H9 (cell line): ENCODE measurements around the gene CEP112. TPM values are rescaled to one million over a fixed set of nuclear protein-coding genes. Genes with fewer than 3 reads are reported as not detected.

ENCODE experiments used
- DNase-seq: peaks from one replicate; pipeline ENCODE4 v3.0.0-alpha.2; 2017
- H2AFZ ChIP-seq: one replicate; pipeline ENCODE4 v1.6.1; 2013; ENCODE audit warnings: mild to moderate bottlenecking, low read length, control low read depth, moderate library complexity
- H2AK5ac ChIP-seq: 2 replicates; pipeline ENCODE4 v1.6.1; 2013; ENCODE audit warnings: low read length, control low read depth, mixed read lengths; ENCODE audit not compliant: insufficient read length
- H2BK120ac ChIP-seq: one replicate; pipeline ENCODE4 v1.6.1; 2013; ENCODE audit warnings: low read depth, mild to moderate bottlenecking, low read length, control low read depth, inconsistent platforms; ENCODE audit not compliant: poor library complexity, severe bottlenecking
- H2BK12ac ChIP-seq: 2 replicates; pipeline ENCODE4 v1.6.1; 2013; ENCODE audit warnings: low read length, control low read depth, mixed read lengths, low read depth; ENCODE audit not compliant: insufficient read length
- H2BK15ac ChIP-seq: 2 replicates; pipeline ENCODE4 v1.6.1; 2013; ENCODE audit warnings: low read depth, low read length, control low read depth
- H2BK20ac ChIP-seq: one replicate; pipeline ENCODE4 v1.6.1; 2013; ENCODE audit warnings: low read depth, mild to moderate bottlenecking, low read length, control low read depth, inconsistent platforms; ENCODE audit not compliant: poor library complexity, severe bottlenecking
- H2BK5ac ChIP-seq: 2 replicates; pipeline ENCODE4 v1.6.1; 2013; ENCODE audit warnings: low read length, control low read depth, mixed read lengths; ENCODE audit not compliant: insufficient read length
- H3K14ac ChIP-seq: 2 replicates; pipeline ENCODE4 v1.6.1; 2013; ENCODE audit warnings: low read length, control low read depth; ENCODE audit not compliant: insufficient read depth
- H3K18ac ChIP-seq: 2 replicates; pipeline ENCODE4 v1.6.1; 2013; ENCODE audit warnings: low read depth, mild to moderate bottlenecking, mixed read lengths, low read length, control low read depth; ENCODE audit not compliant: insufficient read length
- H3K23ac ChIP-seq: 2 replicates; pipeline ENCODE4 v1.6.1; 2013; ENCODE audit warnings: low read length, control low read depth, mixed read lengths, low read depth; ENCODE audit not compliant: insufficient read length
- H3K23me2 ChIP-seq: 2 replicates; pipeline ENCODE4 v1.6.1; 2013; ENCODE audit warnings: low read depth, mild to moderate bottlenecking, mixed read lengths, low read length, control low read depth; ENCODE audit not compliant: insufficient read length, poor library complexity, severe bottlenecking
- H3K27ac ChIP-seq: 2 replicates; pipeline ENCODE4 v1.5.1; 2013; ENCODE audit warnings: low read length, control low read depth, mixed read lengths, low read depth; ENCODE audit not compliant: insufficient read length
- H3K27me3 ChIP-seq: 2 replicates; pipeline ENCODE4 v1.6.1; 2013; ENCODE audit warnings: low read length, control low read depth, inconsistent platforms; ENCODE audit not compliant: insufficient read depth
- H3K4ac ChIP-seq: 2 replicates; pipeline ENCODE4 v1.6.1; 2013; ENCODE audit warnings: low read depth, mild to moderate bottlenecking, control low read depth, inconsistent platforms, low read length, moderate library complexity
- H3K4me1 ChIP-seq: 2 replicates; pipeline ENCODE4 v1.6.1; 2013; ENCODE audit warnings: low read length, control low read depth, inconsistent platforms; ENCODE audit not compliant: insufficient read depth
- H3K4me2 ChIP-seq: 2 replicates; pipeline ENCODE4 v1.6.1; 2013; ENCODE audit warnings: low read length, control low read depth, mixed read lengths; ENCODE audit not compliant: insufficient read length, insufficient read depth
- H3K56ac ChIP-seq: 2 replicates; pipeline ENCODE4 v1.6.1; 2013; ENCODE audit warnings: low read depth, mild to moderate bottlenecking, mixed read lengths, low read length, control low read depth; ENCODE audit not compliant: insufficient read length
- H3K79me1 ChIP-seq: 2 replicates; pipeline ENCODE4 v1.6.1; 2013; ENCODE audit warnings: low read depth, mild to moderate bottlenecking, moderate library complexity, low read length, control low read depth, inconsistent platforms; ENCODE audit not compliant: insufficient read depth, poor library complexity, severe bottlenecking
- H3K79me2 ChIP-seq: 2 replicates; pipeline ENCODE4 v1.6.1; 2013; ENCODE audit warnings: low read length, control low read depth, inconsistent platforms; ENCODE audit not compliant: insufficient read depth
- H3K9ac ChIP-seq: 2 replicates; pipeline ENCODE4 v1.6.1; 2013; ENCODE audit warnings: low read length, control low read depth, mixed read lengths; ENCODE audit not compliant: insufficient read length; ENCODE audit errors: extremely low read depth
- H3K9me3 ChIP-seq: one replicate; pipeline ENCODE4 v1.6.1; 2013; ENCODE audit warnings: low read depth, low read length, inconsistent platforms; ENCODE audit not compliant: control insufficient read depth
- H3T11ph ChIP-seq: one replicate; pipeline ENCODE4 v1.6.1; 2013; ENCODE audit warnings: mild to moderate bottlenecking, low read length, control low read depth, inconsistent platforms
- H4K20me1 ChIP-seq: one replicate; pipeline ENCODE4 v1.6.1; 2013; ENCODE audit not compliant: control insufficient read depth, insufficient read length, insufficient read depth
- H4K5ac ChIP-seq: 2 replicates; pipeline ENCODE4 v1.6.1; 2013; ENCODE audit warnings: low read depth, mild to moderate bottlenecking, mixed read lengths, low read length, control low read depth; ENCODE audit not compliant: insufficient read length
- H4K8ac ChIP-seq: replicated peaks from 2 replicates; pipeline ENCODE4 v1.6.1; 2013; ENCODE audit warnings: low read length, control low read depth, mixed read lengths, low read depth; ENCODE audit not compliant: insufficient read length
- H4K91ac ChIP-seq: 2 replicates; pipeline ENCODE4 v1.6.1; 2013; ENCODE audit warnings: low read depth, mild to moderate bottlenecking, moderate library complexity, mixed read lengths, low read length, control low read depth; ENCODE audit not compliant: insufficient read length
- H3K27ac Mint-ChIP-seq, 3 experiments: 2 replicates in 2 of 3; 3 replicates in 1 of 3; pipeline ENCODE4 v1.8.0; 2020 to 2021; ENCODE audit warnings: mixed read lengths in 3 of 3, mild to moderate bottlenecking in 1 of 3, moderate library complexity in 1 of 3
- H3K27me3 Mint-ChIP-seq: 2 replicates; pipeline ENCODE4 v1.8.0; 2021; ENCODE audit warnings: low read depth, mild to moderate bottlenecking, moderate library complexity, mixed read lengths
- H3K36me3 Mint-ChIP-seq, 3 experiments: 2 replicates in 2 of 3; 3 replicates in 1 of 3; pipeline ENCODE4 v1.8.0; 2020 to 2021; ENCODE audit warnings: low read depth in 3 of 3, mixed read lengths in 3 of 3; ENCODE audit not compliant: insufficient read depth in 1 of 3
- H3K4me1 Mint-ChIP-seq, 2 experiments: 2 replicates each; pipeline ENCODE4 v1.8.0; 2020; ENCODE audit warnings: mixed read lengths in 2 of 2
- H3K4me3 Mint-ChIP-seq, 2 experiments: 2 replicates in 1 of 2; 3 replicates in 1 of 2; pipeline ENCODE4 v1.8.0; 2020 to 2021; ENCODE audit warnings: mild to moderate bottlenecking in 2 of 2, mixed read lengths in 2 of 2, moderate library complexity in 1 of 2
- H3K9me3 Mint-ChIP-seq, 2 experiments: 2 replicates in 1 of 2; 3 replicates in 1 of 2; pipeline ENCODE4 v1.8.0; 2020; ENCODE audit warnings: mild to moderate bottlenecking in 2 of 2, mixed read lengths in 2 of 2, moderate library complexity in 1 of 2
- WGBS: extraction: QIAGEN DNeasy Blood & Tissue Kit; methylation state at CpG from one replicate; pipeline ENCODE4 v1.1.7; 2013; ENCODE audit warnings: missing lambda C conversion rate, low lambda C conversion rate, mixed read lengths; ENCODE audit not compliant: insufficient read length; ENCODE audit errors: extremely low coverage; 5-methylcytosine and 5-hydroxymethylcytosine counted together
- total RNA-seq: library from RNA; stranded (reverse); gene quantifications from 2 replicates; pipeline ENCODE4 v1.2.1, GENCODE V29; 2021
- TF ChIP-seq, protein P1 (sequence below): fragments of 200-600 bp; sonication (generic); conservative IDR thresholded peaks from 3 replicates; pipeline ENCODE4 v1.8.0; 2021; ENCODE audit warnings: antibody characterized with exemption, mild to moderate bottlenecking

The CEP112 gene
- total RNA-seq, 1 experiment from 2014 or later, result 5.4 TPM

DNA sequence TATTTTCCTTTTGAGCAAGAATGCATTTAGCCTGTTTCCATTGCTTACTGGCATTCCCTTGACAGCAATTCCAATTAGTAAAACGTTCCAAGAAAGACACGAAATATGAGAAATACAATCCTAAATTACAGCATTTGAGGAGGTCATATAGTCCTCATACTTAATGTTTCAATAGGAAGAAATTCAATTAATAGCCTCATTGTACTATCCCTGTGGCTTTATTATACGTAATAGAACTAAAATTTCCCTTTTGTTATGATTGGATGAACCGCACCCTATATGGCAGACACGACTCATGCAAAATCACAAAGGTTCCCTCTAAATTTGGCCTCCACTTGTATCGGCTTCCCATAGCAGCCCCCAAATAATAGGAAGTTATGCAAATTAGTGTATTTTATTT is 291.7 kb downstream of the CEP112 start:
- Histone ChIP-seq H4K20me1 (no peaks in the 10 kb centered on the region), H4K5ac (no peak overlapping the region), H3K4me2 (no peak overlapping the region), H2BK5ac (no peak overlapping the region), H2BK12ac (no peak overlapping the region), H3K79me1 (no peaks in the 10 kb centered on the region), H2AK5ac (no peak overlapping the region), H3T11ph (no peak overlapping the region), H3K4me1 (peaks cover 2% of the 10 kb centered on the region; the same call in 1 of the 2 replicates), H3K14ac (no peak overlapping the region), H2BK15ac (no peak overlapping the region), H4K8ac (no peak overlapping the region), H3K9ac (no peak overlapping the region), H3K9me3 (no peaks in the 10 kb centered on the region), H2AFZ (no peak overlapping the region), H2BK20ac (no peak overlapping the region), H3K4ac (no peak overlapping the region), H3K79me2 (no peaks in the 10 kb centered on the region), H3K27ac (no peak overlapping the region), H3K56ac (no peak overlapping the region), H3K18ac (no peak overlapping the region), H3K23ac (no peak overlapping the region), H3K23me2 (no peaks in the 10 kb centered on the region), H4K91ac (no peak overlapping the region), H2BK120ac (no peak overlapping the region), H3K27me3 (no peaks in the 10 kb centered on the region)
- Mint-ChIP-seq H3K4me1 (peaks cover 24 to 25% of the 10 kb centered on the region in 2 experiments), H3K36me3 (no peaks in the 10 kb centered on the region), H3K27ac (no peak overlapping the region), H3K27me3 (peaks cover 8% of the 10 kb centered on the region), H3K9me3 (no peaks in the 10 kb centered on the region), H3K4me3 (no peak overlapping the region)
- no peak for DNase-seq
- no CpG with 5 or more reads among the region's 6 CpGs for WGBS
- TF ChIP-seq, protein P1, sequence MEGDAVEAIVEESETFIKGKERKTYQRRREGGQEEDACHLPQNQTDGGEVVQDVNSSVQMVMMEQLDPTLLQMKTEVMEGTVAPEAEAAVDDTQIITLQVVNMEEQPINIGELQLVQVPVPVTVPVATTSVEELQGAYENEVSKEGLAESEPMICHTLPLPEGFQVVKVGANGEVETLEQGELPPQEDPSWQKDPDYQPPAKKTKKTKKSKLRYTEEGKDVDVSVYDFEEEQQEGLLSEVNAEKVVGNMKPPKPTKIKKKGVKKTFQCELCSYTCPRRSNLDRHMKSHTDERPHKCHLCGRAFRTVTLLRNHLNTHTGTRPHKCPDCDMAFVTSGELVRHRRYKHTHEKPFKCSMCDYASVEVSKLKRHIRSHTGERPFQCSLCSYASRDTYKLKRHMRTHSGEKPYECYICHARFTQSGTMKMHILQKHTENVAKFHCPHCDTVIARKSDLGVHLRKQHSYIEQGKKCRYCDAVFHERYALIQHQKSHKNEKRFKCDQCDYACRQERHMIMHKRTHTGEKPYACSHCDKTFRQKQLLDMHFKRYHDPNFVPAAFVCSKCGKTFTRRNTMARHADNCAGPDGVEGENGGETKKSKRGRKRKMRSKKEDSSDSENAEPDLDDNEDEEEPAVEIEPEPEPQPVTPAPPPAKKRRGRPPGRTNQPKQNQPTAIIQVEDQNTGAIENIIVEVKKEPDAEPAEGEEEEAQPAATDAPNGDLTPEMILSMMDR, result no peak
